ENCODE measurements around the gene ABO.

Gene ABO

GRCh38 chr9:133278161-133279114, 3.4 kb upstream of the ABO start:
- TF ChIP-seq CTCF (IDR thresholded peaks at IDR 0.05; ENCODE audit: low read depth, low read length, missing control alignments): no peak

GRCh38 chr9:133277467-133277866, 2.5 kb upstream of the ABO start:
- DNase-seq (ENCODE audit: low read depth): no peak
- TF ChIP-seq CTCF (IDR thresholded peaks at IDR 0.05; ENCODE audit: low read depth, low read length, missing control alignments): no peak
- in situ Hi-C loops (cut with HindIII; ENCODE audit: low sequenced_read_pairs): no loop called here
- H3K4me3 ChIP-seq (ENCODE audit: low read depth, low read length): no peak overlapping the region

More at GRCh38 chr9:133278161-133279114, 3.4 kb upstream of the ABO start:
- DNase-seq (ENCODE audit: low read depth): no peak
- in situ Hi-C loops (cut with HindIII; ENCODE audit: low sequenced_read_pairs): no loop called here
- H3K4me3 ChIP-seq (ENCODE audit: low read depth, low read length): no peak overlapping the region

- no peak overlapping the region for H3K4me3 ChIP-seq (ENCODE audit: low read depth, low read length)
- in situ Hi-C loops (cut with HindIII; ENCODE audit: low sequenced_read_pairs): no loop called here
- TF ChIP-seq CTCF (IDR thresholded peaks at IDR 0.05; ENCODE audit: low read depth, low read length, missing control alignments): no peak
- no peak for DNase-seq (ENCODE audit: low read depth)
These were observed 1.9 kb upstream of the ABO start for GRCh38 chr9:133276923-133277322.

- in situ Hi-C loops (cut with HindIII; ENCODE audit: low sequenced_read_pairs): no loop called here
- H3K4me3 ChIP-seq (ENCODE audit: low read depth, low read length): no peak overlapping the region
- DNase-seq (ENCODE audit: low read depth): no peak
- TF ChIP-seq CTCF (IDR thresholded peaks at IDR 0.05; ENCODE audit: low read depth, low read length, missing control alignments): no peak
These were observed 1.2 kb upstream of the ABO start for GRCh38 chr9:133276001-133276884.

GRCh38 chr9:133274236-133275104, 531 bp downstream of the ABO start:
- in situ Hi-C loops (cut with HindIII; ENCODE audit: low sequenced_read_pairs): no loop called here
- no peak for DNase-seq (ENCODE audit: low read depth)
- TF ChIP-seq CTCF (IDR thresholded peaks at IDR 0.05; ENCODE audit: low read depth, low read length, missing control alignments): no peak
- no peak overlapping the region for H3K4me3 ChIP-seq (ENCODE audit: low read depth, low read length)

GRCh38 chr9:133273819-133274218, 1.2 kb downstream of the ABO start:
- no peak for TF ChIP-seq CTCF (IDR thresholded peaks at IDR 0.05; ENCODE audit: low read depth, low read length, missing control alignments)
- H3K4me3 ChIP-seq (ENCODE audit: low read depth, low read length): no peak overlapping the region
- no peak for DNase-seq (ENCODE audit: low read depth)
- in situ Hi-C loops (cut with HindIII; ENCODE audit: low sequenced_read_pairs): no loop called here

Data from astrocyte of the cerebellum (primary cell).